ENCODE measurements around the gene ZNF750. TPM values are rescaled to one million over a fixed set of nuclear protein-coding genes. Genes with fewer than 3 reads are reported as not detected.
"Not testable (repeated sequence)": the region's sequence is repeated elsewhere in the genome, so short reads cannot be mapped to it uniquely, and the experiment has no call there.

Gene ZNF750
- total RNA-seq, 8 experiments from 2014 or later: 0.07 to 2.5 (median 0.42) TPM

DNA sequence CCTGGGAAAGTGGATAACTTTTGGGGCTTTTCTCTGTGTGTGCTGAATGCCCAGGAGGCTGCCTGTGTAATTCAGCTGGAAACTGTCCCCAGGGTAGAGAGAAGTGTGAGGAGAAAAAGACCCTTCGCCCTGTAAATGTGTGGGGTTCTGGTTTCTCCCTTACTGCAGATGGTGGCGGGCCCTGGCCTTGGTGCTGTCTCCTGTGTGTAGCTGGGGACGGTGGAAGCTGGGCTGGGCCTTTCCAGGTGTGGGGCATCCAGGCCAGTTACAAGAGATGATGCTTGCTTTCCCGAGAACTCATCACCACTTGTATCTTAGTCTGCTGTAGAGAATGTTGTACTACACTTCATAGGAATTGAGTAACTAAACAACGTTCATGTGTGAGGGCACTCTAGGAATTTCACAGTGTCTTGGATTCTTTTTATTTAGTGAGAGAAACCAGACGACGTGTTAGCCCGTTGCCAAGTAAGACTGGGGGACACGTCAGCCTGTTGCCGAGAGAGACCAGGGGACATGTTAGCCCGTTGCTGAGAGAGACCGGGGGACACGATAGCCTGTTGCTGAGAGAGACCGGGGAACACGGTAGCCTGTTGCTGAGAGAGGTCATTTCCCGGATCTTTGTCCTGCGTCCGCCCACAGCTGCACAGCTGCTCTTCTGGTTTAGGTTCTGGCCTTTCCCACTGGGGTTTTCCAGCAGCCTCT lies 44.9 kb downstream of the ZNF750 start:
- WGBS, 10 experiments: 0 to 100% (median 89%) methylated on average over 1 to 13 of the region's 18 CpGs
- ATAC-seq (replicated peaks in 6 of 8): peak in 3 of 8 experiments; percentile 40 to 77 (median 59)
- H3K4me1 ChIP-seq (replicated peaks in 1 of 2): peaks cover 4 to 18% of the 10 kb centered on the region in 2 donors
- in situ Hi-C loops (cut with MboI; ENCODE audit: low pct_unique_long_range_greater_than_20kb in 2 of 9, low sequenced_read_pairs in 9 of 9, unreplicated experiment in 9 of 9): no loop called here
- H3K4me3 ChIP-seq: no peak overlapping the region
- peak overlapping the region in 1 of 2 donors; percentile 44 for H3K27ac ChIP-seq

DNA sequence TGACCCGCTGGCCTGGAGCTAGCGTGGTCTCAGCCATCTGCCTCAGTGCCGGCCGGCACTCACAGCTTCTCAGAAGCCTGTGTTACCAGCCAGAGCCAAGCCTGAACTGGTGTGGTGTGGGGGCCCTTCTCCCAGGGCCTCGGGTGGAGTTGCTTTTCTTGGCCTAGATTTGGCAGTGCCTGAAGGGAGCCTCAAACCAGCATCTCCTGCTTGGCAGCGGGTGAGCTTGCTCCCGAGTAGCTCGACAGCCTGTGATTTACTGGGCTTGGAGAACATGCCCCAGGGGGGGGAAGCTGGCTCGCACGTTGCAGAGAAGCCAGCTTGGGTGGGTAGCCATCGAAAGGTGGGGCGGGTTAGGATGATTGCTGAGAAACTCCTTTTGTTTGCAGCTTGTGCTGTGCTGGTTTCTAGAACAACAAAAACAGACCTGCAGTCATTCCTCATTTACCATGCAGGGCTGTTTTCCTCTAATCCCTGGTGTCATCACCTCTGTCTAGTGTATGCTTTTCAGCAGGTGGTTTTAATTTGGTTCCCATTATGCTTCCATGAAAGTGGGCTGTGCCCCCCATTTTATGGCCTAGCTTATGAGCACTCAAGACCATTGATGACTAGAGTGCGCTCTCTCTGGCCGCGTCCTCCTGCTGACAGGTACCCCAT lies 45.7 kb downstream of the ZNF750 start:
- no peak overlapping the region for H3K4me3 ChIP-seq
- peak in 6 of 8 experiments; percentile 2 to 95 (median 60) for ATAC-seq (replicated peaks in 6 of 8)
- H3K27ac ChIP-seq: peak overlapping the region in 1 of 2 donors; percentile 44
- in situ Hi-C loops (cut with MboI; ENCODE audit: low pct_unique_long_range_greater_than_20kb in 2 of 9, low sequenced_read_pairs in 9 of 9, unreplicated experiment in 9 of 9): no loop called here
- 67 to 100% (median 83%) methylated on average over 1 to 9 of the region's 15 CpGs; no CpG with 5 or more reads in 7 of the 10 experiments for WGBS, 10 experiments
- H3K4me1 ChIP-seq (replicated peaks in 1 of 2): peaks cover 4 to 18% of the 10 kb centered on the region in 2 donors

DNA sequence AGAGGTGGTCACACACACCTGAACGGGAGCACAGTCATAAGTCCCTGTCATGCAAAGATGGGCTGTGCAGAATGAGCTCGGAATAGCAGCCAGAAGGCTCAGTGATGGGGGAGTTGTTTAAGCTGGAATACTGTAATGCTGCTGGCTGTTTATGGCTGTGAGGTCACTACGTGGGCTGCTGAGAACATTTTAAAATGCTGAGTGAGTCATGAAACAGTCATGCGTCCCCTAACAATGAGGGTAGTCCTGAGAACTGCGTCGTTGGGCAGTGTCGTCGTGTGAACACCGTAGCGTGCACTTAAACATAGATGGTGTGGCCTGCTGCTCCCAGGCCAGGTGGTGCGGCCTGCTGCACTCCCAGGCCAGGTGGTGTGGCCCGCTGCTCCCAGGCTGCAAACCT lies 48.3 kb downstream of the ZNF750 start:
- ATAC-seq (replicated peaks in 6 of 8): peak in 5 of 8 experiments; percentile 50 to 85 (median 76)
- Histone ChIP-seq H3K27ac (no peak overlapping the region), H3K4me3 (no peak overlapping the region), H3K4me1 (replicated peaks in 1 of 2) (peaks cover 4 to 18% of the 10 kb centered on the region in 2 donors)
- 79 to 100% (median 80%) methylated on average over 1 to 9 of the region's 12 CpGs; no CpG with 5 or more reads in 7 of the 10 experiments for WGBS, 10 experiments
- in situ Hi-C loops (cut with MboI; ENCODE audit: low pct_unique_long_range_greater_than_20kb in 2 of 9, low sequenced_read_pairs in 9 of 9, unreplicated experiment in 9 of 9): no loop called here

DNA sequence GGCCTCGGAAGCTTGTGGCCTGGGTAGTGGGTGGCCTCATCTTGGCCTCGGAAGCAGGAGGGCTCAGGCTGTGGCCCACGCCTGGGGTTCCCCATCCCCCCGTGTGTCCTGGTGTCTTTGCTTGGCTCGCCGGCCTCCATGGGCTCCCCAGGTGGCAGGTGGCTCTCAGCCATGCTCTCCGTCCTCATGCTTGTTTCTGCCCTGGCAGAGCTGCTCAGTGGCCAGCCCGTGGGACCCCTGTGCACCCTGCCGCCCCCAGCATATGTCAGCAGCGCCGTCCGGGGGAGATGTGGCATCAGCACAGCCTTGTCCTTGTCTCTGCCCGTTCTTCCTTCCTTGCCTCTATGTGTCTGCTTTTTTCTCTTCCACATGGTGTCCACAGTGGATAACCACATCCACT lies 49.4 kb downstream of the ZNF750 start:
- peaks cover 4 to 18% of the 10 kb centered on the region in 2 donors for H3K4me1 ChIP-seq (replicated peaks in 1 of 2)
- no peak overlapping the region for H3K4me3 ChIP-seq
- ATAC-seq (replicated peaks in 6 of 8): no peak
- no peak overlapping the region for H3K27ac ChIP-seq
- WGBS, 10 experiments: 71 to 100% (median 91%) methylated on average over 1 to 5 of the region's 13 CpGs; no CpG with 5 or more reads in 6 of the 10 experiments
- in situ Hi-C loops (cut with MboI; ENCODE audit: low pct_unique_long_range_greater_than_20kb in 2 of 9, low sequenced_read_pairs in 9 of 9, unreplicated experiment in 9 of 9): no loop called here

DNA sequence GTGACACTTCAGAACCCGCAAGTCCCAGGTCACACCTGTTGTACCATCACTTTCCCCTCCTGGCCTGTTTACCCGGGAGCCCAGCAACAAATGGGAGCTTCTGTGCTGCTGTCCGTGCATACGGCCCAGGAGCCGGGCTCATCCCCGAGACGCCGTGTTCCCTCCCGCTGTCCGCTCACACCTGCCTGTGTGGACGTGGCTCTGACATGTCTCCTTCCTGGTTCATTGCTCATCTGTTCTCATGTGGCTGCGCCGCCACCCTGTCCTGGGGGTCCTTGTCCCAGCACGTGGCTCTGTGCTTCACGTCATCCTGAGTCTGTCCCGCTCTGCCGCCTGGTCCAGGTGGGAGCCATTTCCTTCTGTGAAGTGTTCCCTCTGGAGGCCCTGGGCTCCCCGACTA lies 50.0 kb downstream of the ZNF750 start:
- Histone ChIP-seq H3K27ac (no peak overlapping the region), H3K4me3 (no peak overlapping the region), H3K4me1 (replicated peaks in 1 of 2) (peaks cover 4 to 16% of the 10 kb centered on the region in 2 donors)
- 92 to 100% (median 100%) methylated on average over 1 to 5 of the region's 18 CpGs; no CpG with 5 or more reads in 5 of the 10 experiments for WGBS, 10 experiments
- no peak for ATAC-seq (replicated peaks in 6 of 8)
- in situ Hi-C loops (cut with MboI; ENCODE audit: low pct_unique_long_range_greater_than_20kb in 2 of 9, low sequenced_read_pairs in 9 of 9, unreplicated experiment in 9 of 9): no loop called here

DNA sequence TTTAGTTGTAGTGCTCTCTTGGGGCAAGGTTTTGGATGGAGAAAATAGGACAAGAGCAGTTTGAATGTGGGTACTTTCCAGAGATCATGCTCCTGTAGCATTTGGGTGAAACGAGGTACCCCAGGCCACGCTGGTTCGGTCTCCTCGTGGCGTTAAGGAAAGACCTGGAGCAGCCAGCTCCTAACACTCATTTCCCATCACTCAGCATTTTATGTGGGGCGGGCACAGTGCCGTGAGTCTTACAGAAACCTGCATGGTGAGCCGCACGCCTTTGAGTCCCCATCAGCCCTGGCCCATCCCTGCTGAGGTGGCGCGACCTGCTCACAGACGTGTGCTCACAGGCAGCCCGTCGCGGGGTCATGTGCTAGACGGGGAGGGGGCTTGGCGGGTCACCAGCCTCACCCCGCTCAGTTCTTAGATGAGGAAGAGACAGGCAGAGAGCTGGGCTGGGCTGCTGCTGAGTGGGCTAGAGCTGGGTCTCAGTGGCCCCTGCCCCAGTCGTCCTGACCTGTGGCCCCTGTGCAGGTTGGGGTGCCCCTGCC lies 50.7 kb downstream of the ZNF750 start:
- Histone ChIP-seq H3K27ac (no peak overlapping the region), H3K4me1 (replicated peaks in 1 of 2) (peaks cover 3 to 9% of the 10 kb centered on the region in 2 donors), H3K4me3 (no peak overlapping the region)
- peak in 2 of 8 experiments; percentile 31 to 32 for ATAC-seq (replicated peaks in 6 of 8)
- in situ Hi-C loops (cut with MboI; ENCODE audit: low pct_unique_long_range_greater_than_20kb in 2 of 9, low sequenced_read_pairs in 9 of 9, unreplicated experiment in 9 of 9): no loop called here
- WGBS, 10 experiments: 100% methylated on average over 2 to 6 of the region's 19 CpGs; no CpG with 5 or more reads in 6 of the 10 experiments

DNA sequence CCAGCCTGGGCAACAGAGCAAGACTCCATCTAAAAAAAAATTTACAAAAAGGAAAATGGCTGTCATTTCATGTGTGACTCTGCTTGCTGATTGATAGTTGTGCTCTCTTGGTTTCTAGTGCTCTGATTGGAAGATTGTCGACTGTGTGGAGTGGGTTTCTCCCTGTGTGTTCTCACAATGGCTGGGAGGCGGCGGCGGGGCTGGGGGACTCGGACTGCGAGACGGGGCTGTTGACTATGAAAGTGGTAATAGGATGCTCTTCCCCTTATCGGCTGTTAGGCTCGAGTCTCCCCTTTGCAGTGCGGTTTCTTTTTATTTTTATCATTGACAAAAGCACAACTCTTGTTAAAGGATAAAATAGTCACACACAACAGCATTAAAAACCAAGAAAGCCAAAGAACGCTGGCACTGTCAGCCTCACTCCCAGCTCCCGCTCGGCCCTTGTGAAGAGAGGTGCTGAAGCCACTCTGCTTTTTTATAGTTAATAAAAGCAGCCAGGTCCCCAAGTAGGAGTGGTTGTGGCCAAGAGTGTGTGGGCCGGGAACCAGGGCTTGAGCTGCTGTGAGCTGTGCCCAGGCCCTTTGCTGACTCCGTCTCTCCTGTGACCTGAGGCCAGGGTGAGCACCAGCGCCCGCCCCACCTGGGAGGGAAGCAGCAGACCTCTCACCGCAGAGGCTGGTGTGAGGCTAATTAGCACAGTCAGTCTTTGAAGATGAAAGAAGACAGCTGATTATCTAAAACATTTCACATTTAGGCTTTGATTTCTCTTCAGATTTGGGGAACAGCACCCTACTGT lies 51.4 kb downstream of the ZNF750 start:
- WGBS, 10 experiments: 87 to 98% (median 96%) methylated on average over 3 to 10 of the region's 18 CpGs; no CpG with 5 or more reads in 5 of the 10 experiments
- no peak for ATAC-seq (replicated peaks in 6 of 8)
- H3K4me1 ChIP-seq (replicated peaks in 1 of 2): peaks cover 0 to 2% of the 10 kb centered on the region in 2 donors
- no peak overlapping the region for H3K27ac ChIP-seq
- no peak overlapping the region for H3K4me3 ChIP-seq
- in situ Hi-C loops (cut with MboI; ENCODE audit: low pct_unique_long_range_greater_than_20kb in 2 of 9, low sequenced_read_pairs in 9 of 9, unreplicated experiment in 9 of 9): no loop called here

DNA sequence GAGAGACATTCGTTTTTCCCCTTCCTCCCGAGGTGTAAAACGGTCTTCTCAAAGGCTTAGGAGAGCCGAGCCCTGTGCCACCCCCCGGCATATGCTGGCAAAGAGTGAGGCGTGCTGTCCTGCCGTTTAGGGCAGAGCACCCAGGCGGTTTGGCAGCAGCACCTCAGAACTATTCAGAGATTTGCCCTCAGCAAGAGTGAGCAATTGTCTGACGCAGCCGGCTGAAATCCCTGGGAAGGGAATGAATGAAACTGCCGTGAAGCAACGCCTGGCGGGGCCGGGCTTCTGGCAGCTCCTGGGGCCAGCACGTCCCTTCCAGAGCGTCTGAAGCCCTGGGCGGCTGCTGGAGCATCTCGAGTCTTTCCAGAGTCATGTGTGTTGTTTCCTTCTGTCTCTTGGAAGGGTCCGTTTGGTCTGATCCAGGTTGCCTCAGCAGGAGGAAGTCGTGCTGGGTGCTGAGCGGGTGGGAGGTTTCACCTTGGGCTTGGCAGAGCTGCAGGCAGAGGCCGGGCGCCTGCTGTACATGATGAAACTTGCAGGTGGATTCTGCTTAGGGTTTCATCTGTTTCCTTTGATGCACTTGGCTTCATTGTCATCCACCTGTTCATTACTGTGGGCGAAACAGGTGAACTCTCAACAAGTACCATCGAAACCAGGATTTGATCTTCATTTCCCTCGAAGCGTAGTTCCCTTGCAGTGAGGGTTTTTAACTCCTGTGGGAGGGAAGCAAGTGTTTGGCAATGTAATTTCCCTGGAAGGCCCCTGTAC lies 52.6 kb downstream of the ZNF750 start:
- H3K4me1 ChIP-seq (replicated peaks in 1 of 2): no peaks in the 10 kb centered on the region
- 60 to 100% (median 85%) methylated on average over 1 to 15 of the region's 27 CpGs; no CpG with 5 or more reads in 3 of the 10 experiments for WGBS, 10 experiments
- peak in 3 of 8 experiments; percentile 67 to 97 (median 72) for ATAC-seq (replicated peaks in 6 of 8)
- no peak overlapping the region for H3K27ac ChIP-seq
- in situ Hi-C loops (cut with MboI; ENCODE audit: low pct_unique_long_range_greater_than_20kb in 2 of 9, low sequenced_read_pairs in 9 of 9, unreplicated experiment in 9 of 9): no loop called here
- no peak overlapping the region for H3K4me3 ChIP-seq

DNA sequence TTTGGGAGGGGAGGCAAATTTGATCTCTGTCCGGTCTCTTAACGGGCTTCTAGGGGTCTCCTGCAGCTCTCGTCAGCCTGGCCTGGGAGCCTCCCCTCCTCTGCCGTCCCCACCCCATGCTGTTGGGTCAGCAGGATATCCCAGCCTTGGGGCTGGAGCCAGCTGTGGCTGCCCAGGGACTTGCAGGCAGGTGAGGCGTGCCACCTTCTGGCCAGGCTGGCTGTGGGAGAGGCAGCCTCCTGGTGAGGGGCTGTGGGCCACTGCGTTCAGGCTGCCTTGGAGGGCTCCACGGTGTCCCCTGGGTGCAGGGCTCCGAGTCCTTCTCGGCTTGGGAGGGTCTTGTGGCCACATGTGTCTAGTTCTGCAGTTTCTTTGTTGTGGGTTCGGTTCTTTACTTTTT lies 53.4 kb downstream of the ZNF750 start:
- peaks cover 0 to 2% of the 10 kb centered on the region in 2 donors for H3K4me1 ChIP-seq (replicated peaks in 1 of 2)
- no peak overlapping the region for H3K27ac ChIP-seq
- ATAC-seq (replicated peaks in 6 of 8): no peak
- H3K4me3 ChIP-seq: no peak overlapping the region
- WGBS, 10 experiments: 89 to 100% (median 93%) methylated on average over 3 to 5 of the region's 10 CpGs; no CpG with 5 or more reads in 7 of the 10 experiments
- in situ Hi-C loops (cut with MboI; ENCODE audit: low pct_unique_long_range_greater_than_20kb in 2 of 9, low sequenced_read_pairs in 9 of 9, unreplicated experiment in 9 of 9): no loop called here

DNA sequence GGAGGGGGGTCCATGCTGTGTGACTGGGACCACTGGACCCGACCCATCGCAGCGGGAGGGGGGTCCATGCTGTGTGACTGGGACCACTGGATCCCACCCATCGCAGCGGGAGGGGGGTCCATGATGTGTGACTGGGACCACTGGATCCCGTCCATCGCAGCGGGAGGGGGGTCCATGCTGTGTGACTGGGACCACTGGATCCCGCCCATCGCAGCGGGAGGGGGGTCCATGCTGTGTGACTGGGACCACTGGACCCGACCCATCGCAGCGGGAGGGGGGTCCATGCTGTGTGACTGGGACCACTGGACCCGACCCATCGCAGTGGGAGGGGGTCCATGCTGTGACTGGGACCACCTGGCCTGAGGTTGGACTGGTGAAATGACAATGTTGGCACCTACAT lies 54.2 kb downstream of the ZNF750 start:
- H3K27ac ChIP-seq; in situ Hi-C loops (cut with MboI; ENCODE audit: low pct_unique_long_range_greater_than_20kb in 2 of 9, low sequenced_read_pairs in 9 of 9, unreplicated experiment in 9 of 9); H3K4me3 ChIP-seq; ATAC-seq (replicated peaks in 6 of 8); H3K4me1 ChIP-seq (replicated peaks in 1 of 2): not testable (repeated sequence)
- WGBS, 10 experiments: no CpG with 5 or more reads among the region's 16 CpGs

DNA sequence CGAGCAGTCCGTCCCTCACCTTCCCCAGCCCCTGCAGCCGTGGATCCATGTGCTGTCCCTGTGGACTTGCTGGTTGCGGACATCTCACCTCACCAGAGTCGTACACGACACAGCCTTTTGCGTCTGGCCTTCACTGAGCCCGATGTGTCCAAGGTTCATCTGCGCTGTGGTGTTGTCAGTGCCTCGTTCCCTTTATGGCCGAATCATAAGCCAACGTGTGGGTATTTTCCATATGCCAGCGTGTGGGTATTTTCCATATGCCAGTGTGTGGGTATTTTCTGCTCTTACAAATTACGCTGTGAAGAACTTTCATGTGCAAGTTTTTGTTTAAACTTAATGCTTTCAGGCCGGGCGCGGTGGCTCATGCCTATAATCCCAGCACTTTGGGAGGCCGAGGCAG lies 56.3 kb downstream of the ZNF750 start:
- WGBS, 10 experiments: 80 to 100% (median 96%) methylated on average over 1 to 13 of the region's 18 CpGs; no CpG with 5 or more reads in 1 of the 10 experiments
- in situ Hi-C loops (cut with MboI; ENCODE audit: low pct_unique_long_range_greater_than_20kb in 2 of 9, low sequenced_read_pairs in 9 of 9, unreplicated experiment in 9 of 9): no loop called here

DNA sequence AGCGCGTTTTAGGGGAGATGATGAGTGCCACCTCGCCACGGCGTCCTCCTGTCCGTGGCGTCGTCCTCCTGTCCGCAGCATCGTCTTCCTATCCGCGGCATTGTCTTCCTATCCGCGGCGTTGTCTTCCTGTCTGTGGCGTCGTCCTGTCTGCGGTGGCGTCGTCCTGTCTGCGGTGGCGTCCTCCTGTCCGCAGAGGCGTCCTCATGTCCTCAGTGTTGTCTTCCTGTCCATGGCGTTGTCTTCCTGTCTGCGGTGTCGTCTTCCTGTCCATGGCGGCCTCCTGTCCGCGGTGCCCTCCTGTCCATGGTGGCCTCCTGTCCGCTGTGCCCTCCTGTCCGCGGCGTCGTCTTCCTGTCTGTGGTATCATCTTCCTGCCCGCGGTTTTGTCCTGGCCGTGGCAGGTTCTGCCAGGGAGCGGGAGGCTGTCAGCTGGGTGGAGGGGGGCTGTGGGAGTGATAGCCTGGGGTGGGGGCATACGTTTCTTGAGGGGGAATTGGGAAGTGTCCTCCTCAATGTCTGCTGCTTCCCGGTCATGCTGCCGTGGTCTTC lies 57.1 kb downstream of the ZNF750 start:
- no peak overlapping the region for H3K4me3 ChIP-seq

More for the DNA sequence above, 56.3 kb downstream of the ZNF750 start:
- H3K4me3 ChIP-seq: no peak overlapping the region
- no peak overlapping the region for H3K27ac ChIP-seq
- peaks cover 0 to 2% of the 10 kb centered on the region in 2 donors for H3K4me1 ChIP-seq (replicated peaks in 1 of 2)
- ATAC-seq (replicated peaks in 6 of 8): no peak

More for the DNA sequence above, 57.1 kb downstream of the ZNF750 start:
- WGBS, 10 experiments: 93 to 98% (median 97%) methylated on average over 6 to 13 of the region's 42 CpGs; no CpG with 5 or more reads in 3 of the 10 experiments
- Histone ChIP-seq H3K27ac (no peak overlapping the region), H3K4me1 (replicated peaks in 1 of 2) (peaks cover 0 to 2% of the 10 kb centered on the region in 2 donors)
- no peak for ATAC-seq (replicated peaks in 6 of 8)
- in situ Hi-C loops (cut with MboI; ENCODE audit: low pct_unique_long_range_greater_than_20kb in 2 of 9, low sequenced_read_pairs in 9 of 9, unreplicated experiment in 9 of 9): no loop called here

All from motor neuron (in vitro differentiated cells).